ENCODE data around the gene RALGPS1.

Gene RALGPS1, protein sequence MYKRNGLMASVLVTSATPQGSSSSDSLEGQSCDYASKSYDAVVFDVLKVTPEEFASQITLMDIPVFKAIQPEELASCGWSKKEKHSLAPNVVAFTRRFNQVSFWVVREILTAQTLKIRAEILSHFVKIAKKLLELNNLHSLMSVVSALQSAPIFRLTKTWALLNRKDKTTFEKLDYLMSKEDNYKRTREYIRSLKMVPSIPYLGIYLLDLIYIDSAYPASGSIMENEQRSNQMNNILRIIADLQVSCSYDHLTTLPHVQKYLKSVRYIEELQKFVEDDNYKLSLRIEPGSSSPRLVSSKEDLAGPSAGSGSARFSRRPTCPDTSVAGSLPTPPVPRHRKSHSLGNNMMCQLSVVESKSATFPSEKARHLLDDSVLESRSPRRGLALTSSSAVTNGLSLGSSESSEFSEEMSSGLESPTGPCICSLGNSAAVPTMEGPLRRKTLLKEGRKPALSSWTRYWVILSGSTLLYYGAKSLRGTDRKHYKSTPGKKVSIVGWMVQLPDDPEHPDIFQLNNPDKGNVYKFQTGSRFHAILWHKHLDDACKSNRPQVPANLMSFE

DNA sequence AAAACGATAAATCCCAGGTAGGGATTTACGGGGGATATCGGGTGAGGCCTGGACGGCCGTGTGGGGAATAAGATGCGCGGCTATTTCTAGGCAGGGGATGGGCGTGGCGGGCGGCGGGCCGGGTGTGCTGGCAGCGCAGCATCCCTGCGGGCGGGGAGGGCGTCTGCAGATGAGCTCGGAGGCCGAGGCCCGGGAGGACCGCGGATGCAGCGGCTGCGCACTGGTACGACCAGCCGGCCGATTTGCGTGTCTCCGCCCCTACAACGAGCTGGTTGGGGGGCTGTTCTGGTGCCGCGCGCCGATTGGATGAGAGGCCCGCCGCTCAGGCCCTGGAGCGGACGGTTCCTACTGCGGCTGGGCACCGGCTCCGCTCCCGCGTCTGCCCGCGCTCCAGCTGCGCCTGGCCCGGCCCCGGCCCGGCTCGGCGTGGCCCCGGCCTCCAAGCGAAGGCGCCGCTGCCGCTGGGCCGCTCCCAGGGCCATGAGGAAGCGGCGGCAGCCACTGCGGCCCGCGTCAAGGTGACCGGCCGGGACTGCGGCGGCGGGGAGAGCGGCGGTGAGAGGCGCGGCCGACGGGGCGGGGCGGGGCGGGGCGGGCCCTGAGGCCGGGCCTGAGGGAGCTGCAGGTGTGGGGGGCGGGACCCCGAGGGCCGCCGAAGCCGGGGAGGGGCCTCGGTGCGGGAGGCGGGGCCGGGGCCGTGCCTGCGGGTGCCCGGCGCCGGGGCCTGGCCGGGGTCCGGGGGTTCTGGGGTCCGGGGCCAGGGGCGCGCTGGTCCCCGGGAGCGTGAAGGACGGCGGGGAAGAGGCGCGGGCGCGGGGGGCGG is at the start of gene RALGPS1:
Gene RALGPS1, plus strand, starts transcription at position 325 of the 823 bp plus-strand sequence. CDS start 47,508 bp downstream, outside the sequence.
- DNase-seq, result peak; percentile 83 to 86

DNA sequence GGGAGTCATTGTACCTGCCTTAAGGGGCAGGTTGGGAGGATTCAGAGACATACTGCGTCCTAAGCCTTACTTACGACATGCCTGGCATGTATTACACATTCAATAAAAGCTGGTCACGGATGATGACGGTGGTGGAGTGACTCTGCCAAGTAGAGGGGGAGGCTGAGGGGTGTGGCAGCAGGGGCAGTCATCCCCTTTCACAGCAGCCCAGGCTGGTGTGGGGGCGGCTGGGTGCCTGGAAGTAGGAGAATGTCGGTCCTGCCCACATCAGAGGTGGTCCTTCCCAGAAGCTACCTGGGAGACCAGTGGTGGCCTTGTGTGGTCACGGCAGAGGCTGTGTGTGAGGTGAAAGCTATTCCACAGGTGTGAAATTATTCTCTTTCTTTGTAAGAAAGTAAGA is 45.2 kb upstream of the RALGPS1 start:
- DNase-seq, result no peak

DNA sequence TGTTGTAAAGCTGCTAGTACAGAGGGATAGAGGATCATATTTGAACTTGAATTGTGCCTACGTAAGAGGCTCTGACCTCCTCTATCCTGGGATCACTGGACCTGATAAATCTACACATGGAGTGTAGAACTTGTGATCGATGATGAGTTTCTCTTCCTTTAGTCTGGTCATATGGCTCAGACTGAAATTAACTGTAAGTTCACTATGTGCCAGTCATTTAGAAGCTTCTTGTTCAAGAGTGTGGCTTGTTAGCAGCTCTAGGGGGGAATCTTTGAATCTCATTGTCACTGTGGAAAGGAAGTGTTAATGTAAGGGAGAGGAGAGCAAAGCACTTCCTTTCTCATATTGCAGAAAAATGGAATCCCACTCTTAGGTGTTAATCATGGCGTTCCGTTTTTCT is 42.1 kb upstream of the RALGPS1 start:
- DNase-seq, result no peak

GRCh38 chr9:126874546-126875314 is 39.9 kb upstream of the RALGPS1 start:
- DNase-seq, result no peak

GRCh38 chr9:126875756-126876510 is 38.6 kb upstream of the RALGPS1 start:
- DNase-seq, result no peak

DNA sequence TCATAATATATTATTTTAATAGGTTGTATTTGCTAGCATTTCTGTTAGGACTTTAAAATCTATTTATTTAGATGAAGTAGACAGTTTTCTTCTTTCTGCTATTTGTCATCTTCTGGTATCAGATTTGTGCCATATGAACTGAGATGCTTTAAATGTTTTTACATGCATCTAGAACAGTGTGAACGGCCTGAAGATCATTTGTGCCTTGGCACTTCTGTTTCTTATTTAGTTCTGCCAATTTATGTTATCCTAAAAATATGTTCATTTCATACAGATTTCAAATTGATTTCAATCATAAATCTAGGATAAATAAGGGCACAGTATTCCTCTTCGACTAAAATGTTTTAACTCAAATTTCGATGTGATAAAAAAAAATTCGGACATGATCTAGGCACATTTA is 38.1 kb upstream of the RALGPS1 start:
- no peak for DNase-seq

- DNase-seq, result no peak
Measured at GRCh38 chr9:126877418-126877817, 37.2 kb upstream of the RALGPS1 start.

DNA sequence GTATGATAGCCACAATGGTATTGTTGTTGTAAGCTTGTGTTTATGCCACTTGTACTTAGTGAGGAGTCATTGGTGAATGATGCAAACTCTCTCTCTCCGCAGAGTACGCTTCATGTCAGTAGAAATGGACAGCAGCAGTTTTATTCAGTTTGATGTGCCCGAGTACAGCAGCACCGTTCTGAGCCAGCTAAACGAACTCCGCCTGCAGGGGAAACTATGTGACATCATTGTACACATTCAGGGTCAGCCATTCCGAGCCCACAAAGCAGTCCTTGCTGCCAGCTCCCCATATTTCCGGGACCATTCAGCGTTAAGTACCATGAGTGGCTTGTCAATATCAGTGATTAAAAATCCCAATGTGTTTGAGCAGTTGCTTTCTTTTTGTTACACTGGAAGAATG is 35.3 kb upstream of the RALGPS1 start:
- no peak for DNase-seq

DNA sequence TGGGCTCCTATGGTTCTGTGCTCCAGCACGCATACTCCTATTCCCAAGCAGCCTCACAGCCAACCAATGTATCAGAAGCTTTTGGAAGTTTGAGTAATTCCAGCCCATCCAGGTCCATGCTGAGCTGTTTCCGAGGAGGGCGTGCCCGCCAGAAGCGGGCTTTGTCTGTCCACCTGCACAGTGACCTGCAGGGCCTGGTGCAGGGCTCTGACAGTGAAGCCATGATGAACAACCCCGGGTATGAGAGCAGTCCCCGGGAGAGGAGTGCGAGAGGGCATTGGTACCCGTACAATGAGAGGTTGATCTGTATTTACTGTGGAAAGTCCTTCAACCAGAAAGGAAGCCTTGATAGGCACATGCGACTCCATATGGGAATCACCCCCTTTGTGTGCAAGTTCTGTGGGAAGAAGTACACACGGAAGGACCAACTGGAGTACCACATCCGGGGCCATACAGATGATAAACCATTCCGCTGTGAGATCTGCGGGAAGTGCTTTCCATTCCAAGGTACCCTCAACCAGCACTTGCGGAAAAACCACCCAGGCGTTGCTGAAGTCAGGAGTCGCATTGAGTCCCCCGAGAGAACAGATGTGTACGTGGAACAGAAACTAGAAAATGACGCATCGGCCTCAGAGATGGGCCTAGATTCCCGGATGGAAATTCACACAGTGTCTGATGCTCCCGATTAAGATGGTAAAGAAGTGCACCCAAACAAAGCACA is 34.2 kb upstream of the RALGPS1 start:
- no peak for DNase-seq

DNA sequence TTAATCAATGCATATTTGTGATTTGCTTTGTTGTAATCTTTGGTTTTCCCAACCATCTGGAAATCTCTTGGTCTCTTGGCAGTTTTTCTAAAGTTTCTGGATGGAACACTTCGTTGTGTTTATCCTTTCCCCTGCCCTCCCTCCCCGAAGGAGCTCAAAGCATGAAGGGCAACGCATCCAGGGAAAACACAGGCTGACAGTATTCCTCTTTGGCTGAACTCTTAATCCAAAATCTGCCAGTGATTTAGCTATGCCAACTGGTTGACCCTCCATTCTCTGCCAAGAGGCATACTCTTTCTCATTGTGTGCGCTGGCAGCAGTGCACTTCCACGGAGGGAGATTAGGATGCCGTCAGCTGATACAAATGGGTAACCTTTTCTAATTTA is 33.6 kb upstream of the RALGPS1 start:
- DNase-seq, result no peak

- no peak for DNase-seq
Measured at GRCh38 chr9:126882746-126883145, 31.8 kb upstream of the RALGPS1 start.

GRCh38 chr9:126883636-126884035 is 30.9 kb upstream of the RALGPS1 start:
- no peak for DNase-seq

DNA sequence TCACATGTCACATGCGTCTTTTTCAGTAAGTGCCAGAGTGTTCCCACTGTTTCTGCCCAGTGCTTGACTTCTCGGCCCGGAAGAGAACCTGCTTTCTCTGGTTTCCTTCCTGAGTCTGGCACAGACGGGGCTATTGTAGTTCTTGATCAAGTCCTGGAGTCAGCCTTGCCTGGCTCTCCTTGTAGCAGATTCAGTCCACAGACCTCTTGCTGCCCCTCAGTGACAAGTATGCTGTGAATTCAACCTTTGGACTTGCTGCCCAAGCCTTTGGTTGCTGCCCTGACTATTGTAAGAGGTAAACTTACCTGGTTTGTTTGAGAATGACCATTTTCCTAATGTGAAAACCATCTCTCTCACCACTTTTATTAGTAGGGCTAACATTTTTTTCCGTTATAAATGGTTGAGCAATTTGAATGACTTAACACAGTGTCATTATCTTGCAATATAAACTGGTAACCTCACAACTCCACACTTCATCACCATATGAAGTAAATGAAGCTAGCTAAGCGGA is 29.4 kb upstream of the RALGPS1 start:
- DNase-seq, result no peak

GRCh38 chr9:126886034-126886822 is 28.4 kb upstream of the RALGPS1 start:
- no peak for DNase-seq

GRCh38 chr9:126886897-126887296 is 27.7 kb upstream of the RALGPS1 start:
- no peak for DNase-seq

GRCh38 chr9:126891676-126892075 is 22.9 kb upstream of the RALGPS1 start:
- DNase-seq, result no peak

- no peak for DNase-seq
Measured at GRCh38 chr9:126893079-126893478, 21.5 kb upstream of the RALGPS1 start.

DNA sequence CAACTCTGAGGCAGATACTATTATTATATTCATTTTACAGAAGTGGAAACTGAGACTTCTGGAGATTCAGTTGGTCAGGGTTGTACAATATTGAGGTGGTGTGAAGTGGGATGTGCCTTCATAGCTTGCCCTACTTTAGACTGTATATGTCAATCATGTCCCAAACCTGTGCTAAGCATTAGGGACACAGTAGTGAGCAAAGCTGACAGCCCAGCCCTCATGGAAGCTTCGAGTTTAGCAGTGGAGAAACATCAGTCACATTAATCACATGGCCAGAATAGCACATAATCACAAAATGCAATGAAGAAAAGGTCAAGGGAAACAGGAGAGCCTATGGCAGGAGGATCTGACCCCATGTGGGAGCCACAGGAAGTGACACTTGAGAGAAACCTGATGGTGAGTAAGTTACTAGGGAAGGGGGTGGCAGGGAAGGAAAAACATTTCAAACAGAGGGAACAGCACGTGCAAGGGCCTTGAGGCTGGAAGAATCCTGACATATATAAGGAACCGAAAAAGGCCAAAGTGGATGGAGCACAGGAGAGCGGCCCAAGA is 20.5 kb upstream of the RALGPS1 start:
- DNase-seq, result no peak

GRCh38 chr9:126902210-126902609 is 12.4 kb upstream of the RALGPS1 start:
- DNase-seq, result no peak

GRCh38 chr9:126904586-126904985 is 10.0 kb upstream of the RALGPS1 start:
- DNase-seq, result no peak
